ENCODE data around the gene ACYP1. TPM values are rescaled to one million over a fixed set of nuclear protein-coding genes. Genes with fewer than 3 reads are reported as not detected.

The ACYP1 gene
- total RNA-seq, 1 donor from 2014 or later, result 17.3 TPM

DNA sequence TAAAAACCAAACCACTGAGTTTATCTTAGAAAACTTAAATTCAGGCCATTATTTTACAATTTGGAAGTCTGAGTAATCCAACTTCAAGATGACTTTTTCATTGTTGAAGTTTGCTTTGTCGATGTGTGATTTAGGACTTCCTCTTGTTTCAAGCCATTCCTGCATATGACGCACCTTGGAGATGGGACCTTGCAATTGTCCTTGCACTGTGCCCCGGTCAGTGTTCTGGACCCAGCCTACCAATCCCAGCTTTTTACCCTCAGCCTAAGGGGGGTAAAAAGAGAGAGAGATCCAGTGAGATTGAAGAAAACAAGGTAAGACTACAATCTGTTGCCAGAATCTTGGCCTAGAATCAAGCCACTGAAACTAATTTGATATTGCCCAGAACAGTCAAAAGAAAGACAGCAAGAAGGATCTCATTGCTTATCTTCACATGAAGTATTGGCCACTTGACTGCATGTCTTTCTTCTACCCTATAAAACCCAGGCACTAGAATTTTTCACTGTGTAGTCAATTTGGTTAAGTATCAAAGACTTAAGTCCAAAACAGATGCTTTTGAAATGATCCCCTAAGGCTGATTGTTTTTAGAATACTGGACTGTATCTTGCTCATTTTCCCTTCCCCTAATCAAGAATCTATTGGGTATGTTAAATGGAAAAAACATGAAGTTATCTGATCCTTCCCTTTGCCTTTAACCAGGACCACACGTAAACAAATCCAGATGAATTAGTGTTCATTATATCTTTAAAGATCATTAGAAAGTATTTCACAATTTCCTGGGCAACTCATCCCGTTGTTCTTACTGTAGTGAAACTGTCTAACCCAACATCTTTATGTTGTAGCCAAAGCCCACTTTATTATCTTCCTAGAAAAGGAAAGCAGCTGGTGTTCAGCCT, 10.2 kb downstream of the ACYP1 start:
- Mint-ChIP-seq H3K27me3 (ENCODE audit: low read depth) (no peaks in the 10 kb centered on the region), H3K4me3 (no peak overlapping the region), H3K9me3 (no peaks in the 10 kb centered on the region), H3K36me3 (peaks cover 20% of the 10 kb centered on the region), H3K27ac (peak overlapping the region; percentile 70), H3K4me1 (peaks cover 26% of the 10 kb centered on the region)
- no peak for DNase-seq (ENCODE audit: low spot score in 2 of 2, unreplicated experiment in 2 of 2)
- TF ChIP-seq, protein P1, sequence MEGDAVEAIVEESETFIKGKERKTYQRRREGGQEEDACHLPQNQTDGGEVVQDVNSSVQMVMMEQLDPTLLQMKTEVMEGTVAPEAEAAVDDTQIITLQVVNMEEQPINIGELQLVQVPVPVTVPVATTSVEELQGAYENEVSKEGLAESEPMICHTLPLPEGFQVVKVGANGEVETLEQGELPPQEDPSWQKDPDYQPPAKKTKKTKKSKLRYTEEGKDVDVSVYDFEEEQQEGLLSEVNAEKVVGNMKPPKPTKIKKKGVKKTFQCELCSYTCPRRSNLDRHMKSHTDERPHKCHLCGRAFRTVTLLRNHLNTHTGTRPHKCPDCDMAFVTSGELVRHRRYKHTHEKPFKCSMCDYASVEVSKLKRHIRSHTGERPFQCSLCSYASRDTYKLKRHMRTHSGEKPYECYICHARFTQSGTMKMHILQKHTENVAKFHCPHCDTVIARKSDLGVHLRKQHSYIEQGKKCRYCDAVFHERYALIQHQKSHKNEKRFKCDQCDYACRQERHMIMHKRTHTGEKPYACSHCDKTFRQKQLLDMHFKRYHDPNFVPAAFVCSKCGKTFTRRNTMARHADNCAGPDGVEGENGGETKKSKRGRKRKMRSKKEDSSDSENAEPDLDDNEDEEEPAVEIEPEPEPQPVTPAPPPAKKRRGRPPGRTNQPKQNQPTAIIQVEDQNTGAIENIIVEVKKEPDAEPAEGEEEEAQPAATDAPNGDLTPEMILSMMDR (IDR thresholded peaks at IDR 0.05; ENCODE audit: unreplicated experiment), result no peak

DNA sequence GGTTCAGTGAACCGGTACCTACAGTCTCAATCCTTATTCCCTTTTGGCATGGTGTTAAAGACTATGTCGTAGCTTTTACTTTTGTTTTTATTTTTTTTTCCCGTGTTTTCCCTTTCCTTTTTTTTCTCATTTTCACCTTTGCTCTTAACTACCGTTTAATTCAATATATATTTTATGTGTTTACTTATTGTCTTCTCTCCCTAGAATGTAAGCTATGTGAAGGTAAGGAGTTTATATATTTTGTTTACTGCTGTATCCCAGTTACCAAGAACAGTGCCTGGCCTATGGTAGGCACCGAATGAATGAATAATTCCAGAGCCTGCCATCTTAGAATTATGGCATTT, 12.3 kb downstream of the ACYP1 start:
- peaks cover 30% of the 10 kb centered on the region for H3K36me3 Mint-ChIP-seq
- peaks cover 26% of the 10 kb centered on the region for H3K4me1 Mint-ChIP-seq
- no peak for DNase-seq (ENCODE audit: low spot score in 2 of 2, unreplicated experiment in 2 of 2)
- peak overlapping the region; percentile 97 for H3K27ac Mint-ChIP-seq
- TF ChIP-seq, protein P1 (IDR thresholded peaks at IDR 0.05; ENCODE audit: unreplicated experiment), result no peak
- peak overlapping the region; percentile 91 for H3K4me3 Mint-ChIP-seq
- H3K9me3 Mint-ChIP-seq, result peaks cover 12% of the 10 kb centered on the region
- H3K27me3 Mint-ChIP-seq (ENCODE audit: low read depth), result no peaks in the 10 kb centered on the region

DNA sequence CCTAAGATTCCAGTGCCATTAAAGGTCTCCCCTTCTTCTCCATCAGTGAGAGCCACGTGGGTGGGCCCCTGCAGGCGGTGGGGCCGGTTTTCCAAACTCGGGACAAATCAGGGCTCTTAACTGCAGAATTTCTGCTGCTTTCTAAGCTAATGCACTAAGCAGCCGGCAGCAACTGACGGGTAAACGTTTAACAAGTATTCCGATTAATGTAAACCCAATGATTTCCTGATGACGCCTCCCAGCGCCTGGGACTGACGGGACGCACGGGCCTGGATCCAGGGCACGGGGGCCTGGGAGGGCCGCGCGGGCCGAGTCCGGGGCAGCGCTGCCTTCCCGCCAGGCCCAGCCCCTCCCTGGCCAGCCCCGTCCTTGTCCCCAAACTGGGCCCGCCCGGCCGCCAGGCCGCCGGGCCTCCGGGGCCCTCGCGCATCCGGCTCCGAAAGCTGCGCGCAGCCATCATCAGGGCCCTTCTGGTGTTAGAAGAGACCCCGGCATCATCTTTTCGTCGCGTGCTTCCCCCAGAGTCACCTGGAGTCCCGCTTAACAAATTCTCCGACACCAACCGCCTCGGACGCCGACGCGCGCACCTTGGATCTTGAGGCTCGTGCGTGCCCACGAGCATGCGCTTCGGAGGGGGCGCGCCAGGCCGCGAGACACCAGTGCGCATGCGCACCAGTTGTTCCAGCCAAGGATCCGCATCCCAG, 12.8 kb downstream of the ACYP1 start, which contains the start of gene MLH3:
Gene MLH3, minus strand, starts transcription at position 616 of the 704 bp plus-strand sequence. CDS start 1,812 bp downstream, outside the sequence.
- H3K27ac Mint-ChIP-seq, result peak within 1 kb of the TSS; percentile 97
- H3K4me1 Mint-ChIP-seq, result peaks cover 28% of the 10 kb centered on the region
- peak; percentile 74 to 86 for DNase-seq (ENCODE audit: low spot score in 2 of 2, unreplicated experiment in 2 of 2)
- H3K9me3 Mint-ChIP-seq, result peaks cover 12% of the 10 kb centered on the region
- TF ChIP-seq, protein P1 (IDR thresholded peaks at IDR 0.05; ENCODE audit: unreplicated experiment), result no peak
- H3K4me3 Mint-ChIP-seq, result peak within 1 kb of the TSS; percentile 91
- peaks cover 32% of the 10 kb centered on the region for H3K36me3 Mint-ChIP-seq
- no peaks in the 10 kb centered on the region for H3K27me3 Mint-ChIP-seq (ENCODE audit: low read depth)

DNA sequence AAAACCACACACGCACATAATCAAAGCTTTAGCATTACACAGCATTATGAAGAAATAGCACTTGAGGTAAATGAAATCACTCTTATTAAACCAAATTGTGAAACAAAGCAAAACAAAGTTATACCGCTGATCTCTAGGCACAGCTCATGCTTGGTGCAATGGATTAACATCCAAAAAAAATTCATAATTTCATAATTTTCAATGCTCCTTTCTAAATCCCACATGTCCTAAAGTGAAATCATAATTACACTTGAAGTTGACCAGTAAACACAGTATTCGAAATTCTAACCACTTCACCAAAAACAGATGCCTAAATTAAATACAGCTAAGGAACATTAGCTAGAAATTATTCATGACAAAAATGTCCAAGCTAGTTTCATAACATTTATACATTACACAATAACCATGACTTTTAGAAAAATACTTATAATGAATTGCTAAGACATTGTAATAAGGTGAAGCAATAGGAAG, 14.1 kb downstream of the ACYP1 start:
- Mint-ChIP-seq H3K4me3 (peak overlapping the region; percentile 71), H3K36me3 (peaks cover 29% of the 10 kb centered on the region), H3K4me1 (peaks cover 31% of the 10 kb centered on the region), H3K9me3 (peaks cover 12% of the 10 kb centered on the region), H3K27ac (peak overlapping the region; percentile 21), H3K27me3 (ENCODE audit: low read depth) (no peaks in the 10 kb centered on the region)
- TF ChIP-seq, protein P1 (IDR thresholded peaks at IDR 0.05; ENCODE audit: unreplicated experiment), result no peak
- no peak for DNase-seq (ENCODE audit: low spot score in 2 of 2, unreplicated experiment in 2 of 2)

DNA sequence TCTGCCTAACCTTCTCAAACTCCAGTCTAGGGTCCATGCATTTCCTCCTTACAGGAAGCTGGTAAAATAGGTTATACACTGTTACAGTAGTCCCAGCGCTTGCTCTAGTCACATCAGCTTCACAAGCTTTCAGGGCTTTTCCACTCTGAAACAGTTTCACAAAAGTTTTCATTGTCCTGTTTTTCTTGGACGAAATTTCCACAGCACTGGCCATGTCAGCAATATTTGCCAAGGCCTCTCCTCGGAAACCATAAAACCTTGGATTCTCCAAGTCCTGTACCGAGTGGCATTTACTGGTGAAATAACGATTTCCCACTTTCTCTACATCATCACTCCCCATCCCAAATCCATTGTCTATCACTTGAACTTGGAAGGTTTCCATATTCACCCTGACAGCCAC, 14.7 kb downstream of the ACYP1 start:
- H3K27ac Mint-ChIP-seq, result no peak overlapping the region
- no peak overlapping the region for H3K4me3 Mint-ChIP-seq
- peaks cover 31% of the 10 kb centered on the region for H3K4me1 Mint-ChIP-seq
- no peak for DNase-seq (ENCODE audit: low spot score in 2 of 2, unreplicated experiment in 2 of 2)
- TF ChIP-seq, protein P1 (IDR thresholded peaks at IDR 0.05; ENCODE audit: unreplicated experiment), result no peak
- H3K27me3 Mint-ChIP-seq (ENCODE audit: low read depth), result no peaks in the 10 kb centered on the region
- H3K9me3 Mint-ChIP-seq, result peaks cover 12% of the 10 kb centered on the region
- peaks cover 29% of the 10 kb centered on the region for H3K36me3 Mint-ChIP-seq
